HUES6 (cell line): ENCODE measurements around the gene IRF2BPL.
A peak's percentile ranks its signal among the peaks of the same experiment; 100 is the strongest.

Experiments
- H3K27ac ChIP-seq: 2 replicates; pipeline ENCODE4 v1.7.0; 2013; ENCODE audit warnings: low read depth, mild to moderate bottlenecking, low read length, inconsistent platforms
- H3K27me3 ChIP-seq: 2 replicates; pipeline ENCODE4 v1.6.1; 2013; ENCODE audit warnings: low read length; ENCODE audit not compliant: control insufficient read depth, insufficient read depth
- H3K36me3 ChIP-seq: 2 replicates; pipeline ENCODE4 v1.6.1; 2013; ENCODE audit warnings: low read length; ENCODE audit not compliant: control insufficient read depth, insufficient read depth
- H3K4me1 ChIP-seq: 2 replicates; pipeline ENCODE4 v1.6.1; 2013; ENCODE audit warnings: low read length; ENCODE audit not compliant: control insufficient read depth, insufficient read depth
- H3K4me3 ChIP-seq: 2 replicates; pipeline ENCODE4 v1.5.1; 2013; ENCODE audit warnings: low read depth, low read length
- H3K9ac ChIP-seq: one replicate; pipeline ENCODE4 v1.6.1; 2013; ENCODE audit warnings: mild to moderate bottlenecking, low read length
- H3K9me3 ChIP-seq: 2 replicates; pipeline ENCODE4 v1.6.1; 2013; ENCODE audit warnings: low read depth, low read length; ENCODE audit not compliant: control insufficient read depth, insufficient read depth

Gene IRF2BPL

GRCh38 chr14:76996563-76997146 lies 31.9 kb downstream of the IRF2BPL start:
- Histone ChIP-seq H3K27ac (no peak overlapping the region), H3K9me3 (no peaks in the 10 kb centered on the region), H3K9ac (no peak overlapping the region), H3K4me1 (peaks cover 47% of the 10 kb centered on the region), H3K4me3 (no peak overlapping the region), H3K27me3 (no peaks in the 10 kb centered on the region), H3K36me3 (no peaks in the 10 kb centered on the region)

DNA sequence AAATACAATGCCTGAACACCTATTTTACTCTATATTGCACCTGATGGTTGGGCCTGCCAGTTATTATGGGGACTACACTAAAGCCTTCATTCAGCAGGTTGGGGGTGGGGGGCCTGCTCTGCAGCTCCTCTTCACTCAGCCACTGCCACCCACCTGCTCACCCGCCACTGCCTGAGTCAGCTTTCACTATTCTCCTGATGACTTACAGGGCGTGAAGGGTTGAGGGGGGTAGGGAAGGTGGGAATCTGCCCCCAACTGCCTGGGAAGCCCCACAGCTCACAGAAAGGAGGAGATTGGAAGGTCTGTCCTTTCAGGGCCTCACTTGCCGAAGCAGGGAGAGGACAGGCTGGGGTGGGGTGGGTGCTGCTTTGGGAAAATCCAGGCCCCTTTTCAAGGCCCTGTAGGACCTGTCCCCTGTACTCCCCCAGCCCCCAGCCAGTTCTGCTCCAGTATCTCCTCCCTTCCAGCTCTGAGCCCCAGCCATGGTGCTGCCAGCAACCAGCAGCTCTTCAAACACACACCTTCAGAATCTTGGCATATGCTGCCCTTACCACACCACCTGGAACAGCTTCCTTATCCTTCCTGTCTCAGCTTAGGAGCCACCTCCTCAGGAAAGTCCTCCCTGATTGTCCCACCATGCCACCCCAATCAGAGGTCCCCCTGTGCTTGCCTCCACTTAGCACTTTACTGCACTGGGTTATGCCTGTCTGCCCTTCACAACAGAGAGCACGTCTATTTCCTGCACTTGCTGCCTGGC lies 33.1 kb downstream of the IRF2BPL start:
- Histone ChIP-seq H3K36me3 (no peaks in the 10 kb centered on the region), H3K27me3 (no peaks in the 10 kb centered on the region), H3K27ac (no peak overlapping the region), H3K4me3 (no peak overlapping the region), H3K9ac (no peak overlapping the region), H3K4me1 (peaks cover 38% of the 10 kb centered on the region), H3K9me3 (peaks cover 4% of the 10 kb centered on the region; the same call in 1 of the 2 replicates)

- Histone ChIP-seq H3K4me3 (no peak overlapping the region), H3K4me1 (peaks cover 35% of the 10 kb centered on the region), H3K27ac (no peak overlapping the region), H3K9me3 (peaks cover 4% of the 10 kb centered on the region; the same call in 1 of the 2 replicates), H3K9ac (peak overlapping the region; percentile 1), H3K27me3 (no peaks in the 10 kb centered on the region), H3K36me3 (no peaks in the 10 kb centered on the region)
These were observed 34.8 kb downstream of the IRF2BPL start for GRCh38 chr14:76993752-76994151.

DNA sequence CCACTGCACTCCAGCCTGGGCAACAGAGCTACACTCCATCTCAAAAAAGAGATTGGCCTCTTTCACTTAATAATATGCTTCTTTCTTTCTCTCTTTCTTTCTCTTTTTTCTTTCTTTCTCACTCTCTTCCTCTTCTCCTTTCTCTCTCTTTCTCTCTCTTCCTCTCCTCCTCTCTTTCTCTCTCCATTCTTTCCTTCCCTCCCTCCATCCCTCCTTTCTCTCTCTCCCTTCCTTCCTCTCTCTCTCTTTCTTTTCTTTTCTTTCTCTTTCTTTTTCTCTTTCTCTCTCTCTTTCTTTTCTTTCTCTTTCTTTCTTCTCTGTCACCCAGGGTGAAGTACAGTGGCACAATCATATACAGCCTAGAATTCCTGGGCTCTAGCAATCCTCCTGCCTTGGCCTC lies 38.4 kb downstream of the IRF2BPL start:
- no peak overlapping the region for H3K9ac ChIP-seq
- no peaks in the 10 kb centered on the region for H3K27me3 ChIP-seq
- no peaks in the 10 kb centered on the region for H3K36me3 ChIP-seq
- H3K27ac ChIP-seq = no peak overlapping the region
- H3K9me3 ChIP-seq = peaks cover 4% of the 10 kb centered on the region; the same call in 1 of the 2 replicates
- H3K4me1 ChIP-seq = peaks cover 33% of the 10 kb centered on the region
- no peak overlapping the region for H3K4me3 ChIP-seq

- Histone ChIP-seq H3K27me3 (no peaks in the 10 kb centered on the region), H3K27ac (no peak overlapping the region), H3K4me3 (no peak overlapping the region), H3K9me3 (peaks cover 4% of the 10 kb centered on the region; the same call in 1 of the 2 replicates), H3K4me1 (peaks cover 35% of the 10 kb centered on the region), H3K9ac (no peak overlapping the region), H3K36me3 (no peaks in the 10 kb centered on the region)
These were observed 40.5 kb downstream of the IRF2BPL start for GRCh38 chr14:76987956-76988520.

DNA sequence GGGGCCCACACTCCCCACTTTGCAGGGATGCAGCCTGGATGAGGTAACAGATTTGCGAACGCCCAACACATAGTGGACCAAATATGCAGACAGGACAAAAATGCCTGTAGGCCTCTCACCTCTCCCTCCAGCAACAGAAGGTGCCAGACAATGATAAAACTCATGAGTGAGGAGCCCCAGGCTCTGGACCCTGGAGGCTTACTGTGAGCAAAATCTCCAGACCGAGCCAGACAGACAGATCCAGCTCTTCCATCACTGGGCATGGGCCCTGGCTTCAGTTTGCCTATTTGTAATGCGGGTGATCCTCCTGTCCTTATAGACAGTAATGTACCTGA lies 42.3 kb downstream of the IRF2BPL start:
- Histone ChIP-seq H3K36me3 (no peaks in the 10 kb centered on the region), H3K9ac (no peak overlapping the region), H3K4me3 (no peak overlapping the region), H3K4me1 (peaks cover 35% of the 10 kb centered on the region), H3K27ac (no peak overlapping the region), H3K9me3 (peaks cover 10% of the 10 kb centered on the region; the same call in 1 of the 2 replicates), H3K27me3 (no peaks in the 10 kb centered on the region)

DNA sequence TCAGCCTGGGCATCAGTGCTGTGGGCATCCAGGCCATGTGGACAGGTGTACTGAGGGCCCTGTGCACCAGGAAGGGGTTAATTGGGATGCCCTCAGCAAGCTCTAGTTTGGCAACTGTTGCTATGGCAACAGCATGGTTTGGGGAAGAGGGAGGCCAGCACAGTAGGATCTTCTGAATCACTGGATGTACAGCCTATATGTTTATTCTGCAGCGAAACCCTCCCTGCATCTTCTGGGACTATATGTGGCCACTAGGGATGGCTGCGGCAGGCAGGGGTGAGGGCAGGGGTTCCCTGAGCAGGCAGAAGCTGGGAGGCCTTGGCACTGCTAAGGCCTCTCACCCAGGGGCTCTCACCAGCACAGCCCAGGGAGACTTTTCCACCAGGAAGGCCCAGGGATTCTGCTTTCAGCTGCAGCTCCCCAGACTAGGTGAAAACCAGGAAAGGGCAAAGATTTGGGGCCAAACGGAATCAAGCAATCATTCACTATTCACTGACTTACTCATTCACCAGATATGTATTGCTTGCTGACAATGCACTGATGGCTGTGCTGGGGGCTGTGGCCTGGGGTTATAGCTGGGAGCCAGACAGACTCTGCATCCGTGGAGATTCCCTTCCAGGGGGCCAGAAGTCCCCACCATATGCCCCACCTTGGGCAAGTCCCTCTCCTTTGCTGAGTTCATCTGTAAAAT lies 42.8 kb downstream of the IRF2BPL start:
- H3K36me3 ChIP-seq = no peaks in the 10 kb centered on the region
- H3K4me3 ChIP-seq = no peak overlapping the region
- peaks cover 8% of the 10 kb centered on the region; the same call in 1 of the 2 replicates for H3K9me3 ChIP-seq
- peaks cover 35% of the 10 kb centered on the region for H3K4me1 ChIP-seq
- no peak overlapping the region for H3K27ac ChIP-seq
- H3K9ac ChIP-seq = no peak overlapping the region
- no peaks in the 10 kb centered on the region for H3K27me3 ChIP-seq

GRCh38 chr14:76984787-76985375 lies 43.6 kb downstream of the IRF2BPL start:
- Histone ChIP-seq H3K4me3 (no peak overlapping the region), H3K4me1 (peaks cover 35% of the 10 kb centered on the region), H3K27ac (no peak overlapping the region), H3K9ac (no peak overlapping the region), H3K9me3 (peaks cover 8% of the 10 kb centered on the region; the same call in 1 of the 2 replicates), H3K27me3 (no peaks in the 10 kb centered on the region), H3K36me3 (no peaks in the 10 kb centered on the region)

- Histone ChIP-seq H3K4me3 (no peak overlapping the region), H3K36me3 (no peaks in the 10 kb centered on the region), H3K27me3 (no peaks in the 10 kb centered on the region), H3K9ac (no peak overlapping the region), H3K27ac (no peak overlapping the region), H3K9me3 (peaks cover 8% of the 10 kb centered on the region; the same call in 1 of the 2 replicates), H3K4me1 (peaks cover 35% of the 10 kb centered on the region)
These were observed 44.2 kb downstream of the IRF2BPL start for GRCh38 chr14:76984297-76984696.

GRCh38 chr14:76981670-76982069 lies 46.8 kb downstream of the IRF2BPL start:
- H3K4me3 ChIP-seq = no peak overlapping the region
- H3K36me3 ChIP-seq = no peaks in the 10 kb centered on the region
- H3K9me3 ChIP-seq = peaks cover 8% of the 10 kb centered on the region; the same call in 1 of the 2 replicates
- H3K9ac ChIP-seq = no peak overlapping the region
- no peak overlapping the region for H3K27ac ChIP-seq
- H3K4me1 ChIP-seq = peaks cover 35% of the 10 kb centered on the region
- H3K27me3 ChIP-seq = no peaks in the 10 kb centered on the region
